Neuronal stem cell (in vitro differentiated cells): ENCODE data around the gene S1PR4.
"Not testable (repeated sequence)": the region's sequence is repeated elsewhere in the genome, so short reads cannot be mapped to it uniquely, and the experiment has no call there.

Source experiments
- DNase-seq: peaks from one replicate; pipeline ENCODE4 v3.0.0-alpha.2; 2013; ENCODE audit warnings: low spot score
- H2AFZ ChIP-seq: one replicate; pipeline ENCODE4 v1.6.1; 2013; ENCODE audit warnings: mild to moderate bottlenecking, low read length, inconsistent platforms
- H2AK5ac ChIP-seq: 2 replicates; pipeline ENCODE4 v1.6.1; 2013; ENCODE audit warnings: low read depth, mild to moderate bottlenecking, inconsistent platforms, low read length, moderate library complexity, mixed read lengths
- H2BK120ac ChIP-seq: 2 replicates; pipeline ENCODE4 v1.6.1; 2013; ENCODE audit warnings: low read depth, mild to moderate bottlenecking, inconsistent platforms, low read length, moderate library complexity, mixed read lengths
- H2BK12ac ChIP-seq: one replicate; pipeline ENCODE4 v1.6.1; 2013; ENCODE audit warnings: low read length, inconsistent platforms
- H2BK15ac ChIP-seq: 2 replicates; pipeline ENCODE4 v1.6.1; 2013; ENCODE audit warnings: mild to moderate bottlenecking, low read length, inconsistent platforms, mixed read lengths
- H2BK5ac ChIP-seq: one replicate; pipeline ENCODE4 v1.6.1; 2013; ENCODE audit warnings: inconsistent platforms, mild to moderate bottlenecking, low read length, moderate library complexity
- H3K14ac ChIP-seq: one replicate; pipeline ENCODE4 v1.6.1; 2013; ENCODE audit warnings: low read length, inconsistent platforms
- H3K18ac ChIP-seq: 2 replicates; pipeline ENCODE4 v1.6.1; 2013; ENCODE audit warnings: low read length, inconsistent platforms
- H3K23ac ChIP-seq: 2 replicates; pipeline ENCODE4 v1.6.1; 2013; ENCODE audit warnings: low read depth, mild to moderate bottlenecking, mixed read lengths, low read length, inconsistent platforms; ENCODE audit not compliant: poor library complexity
- H3K27ac ChIP-seq: replicated peaks from 3 replicates; pipeline ENCODE4 v1.5.1; 2013; ENCODE audit warnings: low read length, inconsistent platforms
- H3K27me3 ChIP-seq, 3 experiments: 2 replicates each; pipeline ENCODE4 v1.6.1; 2013; ENCODE audit warnings: low read length in 3 of 3, mild to moderate bottlenecking in 2 of 3, inconsistent platforms in 1 of 3, low read depth in 1 of 3, mixed read lengths in 1 of 3, moderate library complexity in 1 of 3; ENCODE audit not compliant: control insufficient read depth in 3 of 3, insufficient read depth in 3 of 3
- H3K36me3 ChIP-seq, 2 donors: replicated peaks in 1 of 2; 2 replicates each; pipeline ENCODE4 v1.6.1; 2013; ENCODE audit warnings: low read length in 2 of 2; ENCODE audit not compliant: control insufficient read depth in 2 of 2, insufficient read depth in 2 of 2
- H3K4ac ChIP-seq: 2 replicates; pipeline ENCODE4 v1.6.1; 2013; ENCODE audit warnings: inconsistent platforms, mild to moderate bottlenecking, low read length, moderate library complexity
- H3K4me1 ChIP-seq, 2 donors: 1 replicate in 1 of 2; 2 replicates in 1 of 2; pipeline ENCODE4 v1.6.1; 2013; ENCODE audit warnings: low read length in 2 of 2, low read depth in 1 of 2; ENCODE audit not compliant: control insufficient read depth in 2 of 2, insufficient read depth in 1 of 2
- H3K4me2 ChIP-seq: one replicate; pipeline ENCODE4 v1.6.1; 2013; ENCODE audit warnings: mild to moderate bottlenecking, low read length, inconsistent platforms; ENCODE audit not compliant: insufficient read depth, poor library complexity, severe bottlenecking
- H3K4me3 ChIP-seq, 2 donors: 2 replicates each; pipeline ENCODE4 v1.5.1; 2013; ENCODE audit warnings: low read length in 2 of 2, mild to moderate bottlenecking in 2 of 2, inconsistent platforms in 1 of 2, moderate library complexity in 1 of 2
- H3K79me1 ChIP-seq: one replicate; pipeline ENCODE4 v1.6.1; 2013; ENCODE audit warnings: low read depth, mild to moderate bottlenecking, inconsistent platforms, low read length, moderate library complexity
- H3K9ac ChIP-seq: one replicate; pipeline ENCODE4 v1.6.1; 2013; ENCODE audit warnings: mild to moderate bottlenecking, low read depth, low read length, inconsistent platforms; ENCODE audit not compliant: poor library complexity
- H3K9me3 ChIP-seq, 2 donors: replicated peaks in 1 of 2; 2 replicates each; pipeline versions ENCODE3 to v1.6.1; 2013; ENCODE audit warnings: low read length in 2 of 2, mild to moderate bottlenecking in 2 of 2, inconsistent platforms in 1 of 2, low read depth in 1 of 2, mixed read lengths in 1 of 2, moderate library complexity in 1 of 2; ENCODE audit not compliant: control insufficient read depth in 2 of 2, insufficient read depth in 1 of 2
- H4K8ac ChIP-seq: one replicate; pipeline ENCODE4 v1.6.1; 2013; ENCODE audit warnings: low read depth, mild to moderate bottlenecking, inconsistent platforms, low read length, moderate library complexity
- H4K91ac ChIP-seq: one replicate; pipeline ENCODE4 v1.6.1; 2013; ENCODE audit warnings: low read length, low read depth, mild to moderate bottlenecking, inconsistent platforms; ENCODE audit not compliant: poor library complexity
- WGBS, 2 donors: extraction: QIAGEN DNeasy Blood & Tissue Kit; methylation state at CpG; one replicate each; pipeline ENCODE4 v1.1.7; 2013; ENCODE audit warnings: missing lambda C conversion rate in 2 of 2, mixed read lengths in 1 of 2; ENCODE audit not compliant: insufficient read length in 2 of 2, insufficient replicate concordance in 1 of 2; ENCODE audit errors: extremely low coverage in 2 of 2; 5-methylcytosine and 5-hydroxymethylcytosine counted together

The S1PR4 gene

DNA sequence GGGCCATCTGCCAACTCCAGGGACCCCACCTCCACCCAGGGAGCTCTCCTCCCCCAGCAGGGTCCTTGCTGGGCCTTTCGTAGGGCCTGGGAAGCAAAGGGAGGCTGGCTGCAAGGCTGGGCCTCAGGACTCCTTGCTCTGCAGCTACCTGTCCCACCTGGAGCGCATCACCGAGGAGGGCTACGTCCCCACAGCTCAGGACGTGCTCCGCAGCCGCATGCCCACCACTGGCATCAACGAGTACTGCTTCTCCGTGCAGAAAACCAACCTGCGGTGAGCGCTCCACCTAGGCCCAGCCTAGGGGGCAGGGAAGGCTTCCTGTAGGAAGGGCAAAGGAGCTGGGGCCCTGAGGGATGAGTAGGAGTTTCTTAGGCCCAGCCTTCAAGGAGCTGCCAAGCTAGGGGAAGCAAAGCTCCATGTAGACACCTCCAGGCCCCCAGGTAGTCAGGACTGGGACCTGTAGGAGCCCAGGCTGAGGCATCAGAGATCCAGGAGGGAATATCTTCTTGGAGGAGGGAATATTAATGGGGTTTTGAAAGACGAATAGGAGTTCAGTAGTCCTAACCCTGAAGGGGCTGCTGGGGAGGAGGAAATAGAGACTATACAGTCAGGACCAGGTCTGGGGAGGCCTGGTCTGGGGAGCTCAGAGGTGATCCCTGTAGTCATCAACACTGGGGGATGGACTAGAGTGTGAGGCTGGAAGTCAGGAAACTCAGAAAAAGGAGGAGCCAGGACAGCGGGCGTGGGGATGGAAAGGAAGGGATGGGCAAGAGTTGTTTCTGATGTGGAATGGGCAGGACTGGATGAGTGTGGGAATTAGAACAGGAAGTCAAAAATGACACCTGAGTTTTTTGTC, 26.8 kb upstream of the S1PR4 start:
- Histone ChIP-seq H2AK5ac (no peak overlapping the region), H3K27me3 (no peaks in the 10 kb centered on the region), H2BK5ac (no peak overlapping the region), H3K9ac (no peak overlapping the region), H2AFZ (peak overlapping the region; percentile 15), H3K4ac (no peak overlapping the region), H3K4me3 (no peak overlapping the region), H2BK120ac (no peak overlapping the region), H3K27ac (no peak overlapping the region), H4K8ac (no peak overlapping the region), H3K4me1 (peaks cover 0 to 6% of the 10 kb centered on the region in 2 donors), H2BK15ac (no peak overlapping the region), H3K36me3 (no peaks in the 10 kb centered on the region), H3K18ac (peak overlapping the region; percentile 39), H3K23ac (no peak overlapping the region), H4K91ac (no peak overlapping the region), H3K14ac (peak overlapping the region; percentile 1), H3K79me1 (peaks cover 4% of the 10 kb centered on the region), H3K4me2 (no peak overlapping the region), H2BK12ac (no peak overlapping the region), H3K9me3 (peaks cover 0 to 5% of the 10 kb centered on the region in 2 donors)
- no CpG with 5 or more reads among the region's 14 CpGs for WGBS, 2 donors
- no peak for DNase-seq

DNA sequence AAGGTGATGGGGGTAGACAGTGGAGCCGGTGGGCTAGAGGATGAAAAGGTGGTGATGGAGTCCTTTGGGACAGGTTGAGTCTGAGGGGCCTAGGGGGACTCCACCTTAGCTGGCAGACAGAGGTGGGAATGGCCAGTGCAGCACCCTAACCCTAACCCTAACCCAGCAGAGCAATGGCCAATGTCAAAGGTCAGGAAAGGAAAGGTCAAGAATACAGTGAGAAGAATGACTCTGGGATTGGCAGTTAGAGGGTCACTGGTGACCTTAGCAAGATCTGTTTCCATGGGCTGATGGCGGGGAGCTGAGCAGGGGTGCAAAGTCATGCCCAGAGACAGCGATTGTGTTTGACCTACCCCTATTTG, 26.2 kb upstream of the S1PR4 start:
- Histone ChIP-seq H3K23ac (no peak overlapping the region), H2AFZ (no peak overlapping the region), H3K27ac (no peak overlapping the region), H2BK5ac (no peak overlapping the region), H3K27me3 (peaks cover 0 to under 1% (median 0%) of the 10 kb centered on the region in 3 experiments), H2AK5ac (no peak overlapping the region), H2BK15ac (no peak overlapping the region), H4K8ac (no peak overlapping the region), H3K14ac (no peak overlapping the region), H3K4me2 (no peak overlapping the region), H3K9ac (no peak overlapping the region), H2BK12ac (no peak overlapping the region), H3K79me1 (peaks cover 4% of the 10 kb centered on the region), H3K36me3 (no peaks in the 10 kb centered on the region), H3K9me3 (peaks cover 0 to 5% of the 10 kb centered on the region in 2 donors), H3K4me3 (no peak overlapping the region), H3K18ac (no peak overlapping the region), H3K4me1 (peaks cover 0 to 6% of the 10 kb centered on the region in 2 donors), H4K91ac (no peak overlapping the region), H3K4ac (no peak overlapping the region), H2BK120ac (no peak overlapping the region)
- no CpG with 5 or more reads among the region's 3 CpGs for WGBS, 2 donors
- DNase-seq: no peak

DNA sequence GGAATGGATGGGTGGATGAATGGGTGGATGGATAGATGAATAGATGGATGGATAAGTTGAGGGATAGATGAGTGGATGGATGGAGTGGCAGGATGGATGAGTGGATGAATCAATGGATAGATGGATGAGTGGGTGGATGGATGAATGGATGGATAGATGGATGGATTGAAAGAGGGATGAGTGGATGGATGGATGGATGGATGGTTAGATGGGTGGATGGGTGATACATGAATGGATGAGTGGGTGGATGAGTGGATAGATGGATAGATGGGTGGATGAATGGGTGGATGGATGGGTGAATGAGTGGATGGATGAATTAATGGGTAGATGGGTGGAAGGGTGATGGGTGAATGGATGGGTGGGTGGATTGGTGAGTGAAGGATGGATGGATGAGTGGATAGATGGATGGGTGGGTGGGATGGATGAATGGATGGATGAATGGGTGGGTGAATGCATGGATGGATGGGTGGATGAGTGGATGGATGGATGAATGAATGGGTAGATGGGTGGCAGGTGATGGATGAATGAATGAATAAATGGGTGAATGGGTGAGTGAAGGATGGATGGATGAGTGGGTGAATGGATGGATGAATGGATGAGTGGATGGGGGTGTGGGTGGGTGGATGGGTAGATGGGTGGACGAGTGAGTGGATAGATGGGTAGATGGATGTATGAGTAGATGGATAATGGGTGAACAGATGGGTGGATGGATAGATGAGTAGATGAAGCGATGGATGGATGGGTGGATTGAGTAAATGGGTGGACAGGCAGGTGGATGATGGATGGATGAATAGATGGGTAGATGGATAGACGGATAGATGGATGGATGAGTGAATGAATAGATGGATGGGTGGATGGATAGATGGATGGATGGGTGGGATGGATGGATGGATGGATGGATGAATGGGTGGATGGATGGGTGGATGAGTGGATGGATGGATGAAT, 25.0 kb upstream of the S1PR4 start:
- no peak overlapping the region for H2BK15ac ChIP-seq
- no peak overlapping the region for H3K27ac ChIP-seq
- H3K36me3 ChIP-seq: no peaks in the 10 kb centered on the region
- no peak overlapping the region for H3K4ac ChIP-seq
- no peak overlapping the region for H3K23ac ChIP-seq
- H3K9ac ChIP-seq: no peak overlapping the region
- no peak overlapping the region for H3K4me3 ChIP-seq
- no peak overlapping the region for H4K8ac ChIP-seq
- H4K91ac ChIP-seq: no peak overlapping the region
- no peak overlapping the region for H3K18ac ChIP-seq
- no peak overlapping the region for H2AFZ ChIP-seq
- H2AK5ac ChIP-seq: no peak overlapping the region
- no peak overlapping the region for H2BK5ac ChIP-seq
- WGBS, 2 donors: 100% methylated on average over 1 to 2 of the region's 3 CpGs
- no peak overlapping the region for H2BK120ac ChIP-seq
- peaks cover 0 to 5% of the 10 kb centered on the region in 2 donors for H3K9me3 ChIP-seq
- H3K79me1 ChIP-seq: peaks cover 4% of the 10 kb centered on the region
- H3K4me1 ChIP-seq: peaks cover 0 to 6% of the 10 kb centered on the region in 2 donors
- no peak for DNase-seq
- no peak overlapping the region for H3K14ac ChIP-seq
- peaks cover 0 to 2% (median 0%) of the 10 kb centered on the region in 3 experiments for H3K27me3 ChIP-seq
- H3K4me2 ChIP-seq: no peak overlapping the region
- H2BK12ac ChIP-seq: no peak overlapping the region

DNA sequence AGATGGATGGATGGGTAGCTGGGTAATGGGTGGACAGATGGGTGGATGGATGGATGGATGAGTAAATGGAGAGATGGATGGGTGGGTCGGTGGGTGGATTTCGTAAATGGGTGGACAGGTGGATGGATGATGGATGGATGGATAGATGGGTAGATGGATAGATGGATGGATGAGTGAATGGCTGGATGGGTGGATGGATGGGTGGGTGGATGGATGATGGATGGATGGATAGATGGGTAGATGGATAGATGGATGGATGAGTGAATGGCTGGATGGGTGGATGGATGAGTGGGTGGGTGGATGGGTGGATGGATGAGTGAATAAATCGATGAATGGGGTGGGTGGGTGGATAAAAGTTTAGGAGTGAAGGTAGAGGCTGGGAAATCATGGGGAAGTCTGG, 24.1 kb upstream of the S1PR4 start:
- H3K18ac ChIP-seq, H4K91ac ChIP-seq, H2AK5ac ChIP-seq, H2BK15ac ChIP-seq, H3K36me3 ChIP-seq, H2BK12ac ChIP-seq, H2AFZ ChIP-seq, DNase-seq, H3K27me3 ChIP-seq, H3K4me1 ChIP-seq, H3K79me1 ChIP-seq, H2BK5ac ChIP-seq, H3K4me2 ChIP-seq, H3K27ac ChIP-seq, H3K4ac ChIP-seq, H4K8ac ChIP-seq, H3K4me3 ChIP-seq, H2BK120ac ChIP-seq, H3K14ac ChIP-seq, H3K9ac ChIP-seq, H3K23ac ChIP-seq, H3K9me3 ChIP-seq: not testable (repeated sequence)
- WGBS, 2 donors: 100% methylated on average over 1 to 3 of the region's 3 CpGs
